Ascending aorta (tissue), 2 donors: ENCODE measurements around the gene PAFAH1B1. TPM values are rescaled to one million over a fixed set of nuclear protein-coding genes. Genes with fewer than 3 reads are reported as not detected.

Experiments used
- DNase-seq, 2 donors: peaks; one replicate each; pipeline ENCODE4 v3.0.0-alpha.2; 2019; ENCODE audit warnings: low spot score in 2 of 2
- H3K27ac ChIP-seq, 2 donors: fragments of 200-600 bp; sonication (generic); one replicate each; pipeline ENCODE4 v1.5.1; 2016 to 2017; ENCODE audit warnings: mild to moderate bottlenecking in 1 of 2
- H3K27me3 ChIP-seq: fragments of 200-600 bp; sonication (generic); one replicate; pipeline ENCODE4 v1.5.1; 2017
- H3K36me3 ChIP-seq, 2 donors: fragments of 200-600 bp; sonication (generic); one replicate each; pipeline ENCODE4 v1.5.1; 2016
- H3K4me1 ChIP-seq, 2 donors: fragments of 200-600 bp; sonication (generic); one replicate each; pipeline ENCODE4 v1.5.1; 2016 to 2017; ENCODE audit warnings: mild to moderate bottlenecking in 1 of 2
- H3K4me3 ChIP-seq, 2 donors: fragments of 200-600 bp; sonication (generic); one replicate each; pipeline ENCODE4 v1.5.1; 2016 to 2017; ENCODE audit warnings: mild to moderate bottlenecking in 1 of 2
- H3K9me3 ChIP-seq, 2 donors: fragments of 200-600 bp; sonication (generic); one replicate each; pipeline ENCODE4 v1.5.1; 2016
- CTCF ChIP-seq, 3 experiments: fragments of 200-600 bp in 2 of 3; fragments of 450-650 bp in 1 of 3; sonication (generic) in 2 of 3; IDR thresholded peaks; one replicate each; pipeline ENCODE4 v1.5.1; 2016 to 2019; ENCODE audit warnings: antibody characterized with exemption in 3 of 3, mild to moderate bottlenecking in 1 of 3, moderate library complexity in 1 of 3
- intact Hi-C: fragments of 100-400 bp; cut with DNase I; formaldehyde crosslinking; loops from one replicate; pipeline ENCODE4 v1.15.1; 2023
- total RNA-seq: library from RNA; depleted of rRNA; stranded (reverse); fragments of >200 nt; gene quantifications from one replicate; pipeline ENCODE4 v1.1.0, GENCODE V29; 2016

The PAFAH1B1 gene
- total RNA-seq, 1 donor from 2014 or later = 29.6 TPM

- Histone ChIP-seq H3K9me3 (no peaks in the 10 kb centered on the region), H3K4me1 (peaks cover 0 to 3% of the 10 kb centered on the region in 2 donors), H3K27ac (no peak overlapping the region), H3K4me3 (no peak overlapping the region), H3K36me3 (peaks cover 57 to 72% of the 10 kb centered on the region in 2 donors), H3K27me3 (no peaks in the 10 kb centered on the region)
- DNase-seq = peak in 1 of 2 donors; percentile 49
- intact Hi-C loops = no loop called here
- TF ChIP-seq CTCF (IDR thresholded peaks at IDR 0.05) = no peak
These were observed 108.7 kb downstream of the PAFAH1B1 start for GRCh38 chr17:2701996-2702741.

GRCh38 chr17:2703181-2703580, 109.7 kb downstream of the PAFAH1B1 start:
- peaks cover 46 to 62% of the 10 kb centered on the region in 2 donors for H3K36me3 ChIP-seq
- H3K9me3 ChIP-seq = no peaks in the 10 kb centered on the region
- intact Hi-C loops = no loop called here
- TF ChIP-seq CTCF (IDR thresholded peaks at IDR 0.05) = no peak
- H3K4me3 ChIP-seq = no peak overlapping the region
- peaks cover 10 to 13% of the 10 kb centered on the region in 2 donors for H3K4me1 ChIP-seq
- H3K27ac ChIP-seq = no peak overlapping the region
- DNase-seq = no peak
- no peaks in the 10 kb centered on the region for H3K27me3 ChIP-seq

GRCh38 chr17:2703606-2704005, 110.2 kb downstream of the PAFAH1B1 start:
- intact Hi-C loops = no loop called here
- no peak for TF ChIP-seq CTCF (IDR thresholded peaks at IDR 0.05)
- no peak overlapping the region for H3K4me3 ChIP-seq
- H3K36me3 ChIP-seq = peaks cover 42 to 57% of the 10 kb centered on the region in 2 donors
- H3K27ac ChIP-seq = no peak overlapping the region
- H3K9me3 ChIP-seq = no peaks in the 10 kb centered on the region
- no peak for DNase-seq
- H3K4me1 ChIP-seq = peaks cover 11 to 17% of the 10 kb centered on the region in 2 donors
- H3K27me3 ChIP-seq = no peaks in the 10 kb centered on the region

- H3K27ac ChIP-seq = no peak overlapping the region
- DNase-seq = no peak
- H3K36me3 ChIP-seq = peaks cover 41 to 51% of the 10 kb centered on the region in 2 donors
These were observed 110.8 kb downstream of the PAFAH1B1 start for GRCh38 chr17:2704031-2704889.

GRCh38 chr17:2704890-2705248, 111.4 kb downstream of the PAFAH1B1 start:
- no peaks in the 10 kb centered on the region for H3K27me3 ChIP-seq
- intact Hi-C loops = no loop called here
- H3K27ac ChIP-seq = no peak overlapping the region
- H3K9me3 ChIP-seq = no peaks in the 10 kb centered on the region
- TF ChIP-seq CTCF (IDR thresholded peaks at IDR 0.05) = no peak
- peaks cover 39 to 45% of the 10 kb centered on the region in 2 donors for H3K36me3 ChIP-seq
- H3K4me3 ChIP-seq = no peak overlapping the region
- no peak for DNase-seq
- H3K4me1 ChIP-seq = peaks cover 13 to 30% of the 10 kb centered on the region in 2 donors

More at GRCh38 chr17:2704031-2704889, 110.8 kb downstream of the PAFAH1B1 start:
- no peak overlapping the region for H3K4me3 ChIP-seq
- H3K27me3 ChIP-seq = no peaks in the 10 kb centered on the region
- peaks cover 13 to 23% of the 10 kb centered on the region in 2 donors for H3K4me1 ChIP-seq
- no peaks in the 10 kb centered on the region for H3K9me3 ChIP-seq
- intact Hi-C loops = no loop called here
- no peak for TF ChIP-seq CTCF (IDR thresholded peaks at IDR 0.05)
